K562 (cell line): Measurements from ENCODE around the gene SUOX. TPM values are rescaled to one million over a fixed set of nuclear protein-coding genes. Genes with fewer than 3 reads are reported as not detected.

ENCODE experiments used
- C11orf30 ChIP-seq: fragments of 450-650 bp; IDR thresholded peaks from 2 replicates; pipeline ENCODE4 v1.6.1; 2016; ENCODE audit warnings: low read depth, mild to moderate bottlenecking
- DACH1 ChIP-seq: fragments of 450-650 bp; IDR thresholded peaks from 2 replicates; pipeline ENCODE4 v1.6.1; 2018; ENCODE audit not compliant: partially characterized antibody
- ELF4 ChIP-seq: fragments of 450-650 bp; formaldehyde crosslinking; IDR thresholded peaks from 2 replicates; pipeline ENCODE4 v1.4.0; 2022; ENCODE audit warnings: missing genetic modification characterization
- FOXM1 ChIP-seq, 2 experiments: fragments of 450-650 bp in 1 of 2; sonication (generic) in 1 of 2; formaldehyde crosslinking in 1 of 2; IDR thresholded peaks; 2 replicates each; pipeline versions ENCODE4 v1.6.1 to v1.9.0; 2017 to 2022; ENCODE audit warnings: low read depth in 2 of 2, mild to moderate bottlenecking in 2 of 2, missing genetic modification reagents in 1 of 2, moderate library complexity in 1 of 2
- GTF2F1 ChIP-seq: IDR thresholded peaks from 2 replicates; pipeline ENCODE4 v1.6.1; 2011; ENCODE audit warnings: low read depth, low read length, improper control_type of control experiment
- MBD1 ChIP-seq: fragments of 250-450 bp; sonication (Bioruptor Pico); IDR thresholded peaks from 2 replicates; pipeline ENCODE4 v1.8.0; 2022; ENCODE audit warnings: inconsistent platforms
- MCM3 ChIP-seq: fragments of 450-650 bp; IDR thresholded peaks from 2 replicates; pipeline ENCODE4 v1.6.1; 2016
- MYBL2 ChIP-seq, 2 experiments: fragments of 450-650 bp in 1 of 2; sonication (generic) in 1 of 2; formaldehyde crosslinking in 1 of 2; IDR thresholded peaks; 2 replicates each; pipeline versions ENCODE4 v1.6.1 to v1.8.1; 2017 to 2022; ENCODE audit warnings: borderline replicate concordance in 1 of 2, inconsistent platforms in 1 of 2, low read depth in 1 of 2, mild to moderate bottlenecking in 1 of 2, missing genetic modification reagents in 1 of 2, moderate library complexity in 1 of 2
- PRDM10 ChIP-seq: fragments of 450-650 bp; IDR thresholded peaks from 2 replicates; pipeline ENCODE4 v1.6.1; 2018; ENCODE audit not compliant: partially characterized antibody
- RFX7 ChIP-seq: fragments of 250-450 bp; sonication (Bioruptor Pico); IDR thresholded peaks from 2 replicates; pipeline ENCODE4 v1.5.1; 2021; ENCODE audit warnings: mild to moderate bottlenecking
- TAF1 ChIP-seq: IDR thresholded peaks from 2 replicates; pipeline ENCODE4 v1.6.1; 2011; ENCODE audit warnings: mild to moderate bottlenecking, low read length, moderate library complexity; ENCODE audit not compliant: insufficient read depth, control insufficient read depth, severe bottlenecking; ENCODE audit errors: extremely low read depth
- polyA plus RNA-seq, 8 experiments: library from polyadenylated mRNA; depleted of rRNA in 4 of 8; stranded (reverse) in 5 of 8; unstranded in 3 of 8; fragments of >200 nt; fragmentation: Nextera tagmentation in 2 of 8; fragmentation: Illumina TruSeq in 1 of 8; extraction: Ambion mirVana in 2 of 8; extraction: Trizol in 1 of 8; gene quantifications; 2 replicates each; pipeline versions ENCODE4 v1.2.1 to v1.2.3, GENCODE V29; 2011 to 2014; ENCODE audit warnings: inconsistent platforms in 1 of 8, missing spikeins in 1 of 8
- total RNA-seq, 7 experiments: library from RNA; depleted of rRNA in 6 of 7; stranded (reverse); fragments of >200 nt in 6 of 7; fragmentation: Illumina TruSeq in 2 of 7; extraction: Trizol in 2 of 7; gene quantifications; 2 replicates each; pipeline versions ENCODE4 v1.2.1 to v1.2.3, GENCODE V29; 2011 to 2021; ENCODE audit warnings: low replicate concordance in 1 of 7

SUOX gene
- total and polyA plus RNA-seq, 9 of the 15 experiments (the other 6 are each of a cell fraction or from before 2014, with no cell fraction given): 9.2 to 39.7 (median 25.4) TPM

- TF ChIP-seq MBD1 (CRISPR knock-in tag) (no peak), C11orf30 (peak; percentile 94), FOXM1 (IDR thresholded peaks at IDR 0.05; ENCODE audit: low read depth) (peak; percentile 69), FOXM1 (CRISPR knock-in tag; IDR thresholded peaks at IDR 0.05; ENCODE audit: low read depth) (no peak), GTF2F1 (peak; percentile 49; the same call in 1 of the 2 replicates), DACH1 (no peak), PRDM10 (peak; percentile 11), TAF1 (peak; percentile 99), ELF4 (CRISPR knock-in tag) (0 out of 2 replicates have a peak, but pooled peaks have one; percentile 2), RFX7 (CRISPR knock-in tag) (no peak), MCM3 (no peak), MYBL2 (IDR thresholded peaks at IDR 0.05; ENCODE audit: low read depth) (no peak), MYBL2 (CRISPR knock-in tag; IDR thresholded peaks at IDR 0.05; ENCODE audit: borderline replicate concordance) (no peak)
Measured at GRCh38 chr12:56041552-56042429, 44.7 kb downstream of the SUOX start, which contains the start of gene RPS26 (continued).
